SK-N-SH treated with all-trans-retinoic acid at 6 μM for 48 hours (cell line): Measurements from ENCODE around the gene SKA2.
A peak's percentile ranks its signal among the peaks of the same experiment; 100 is the strongest.
"Not testable (repeated sequence)": the region's sequence is repeated elsewhere in the genome, so short reads cannot be mapped to it uniquely, and the experiment has no call there.

ENCODE experiments used
- ATAC-seq: fragments of 200-7000 bp; cut with Tn5 transposase; 3 replicates; pipeline ENCODE4 v1.9.1; 2020; ENCODE audit warnings: mild to moderate bottlenecking, moderate library complexity
- CREB5 ChIP-seq: fragments of 250-450 bp; sonication (Bioruptor Pico); IDR thresholded peaks from 2 replicates; pipeline ENCODE4 v1.5.1; 2020; ENCODE audit warnings: low read depth, mild to moderate bottlenecking, moderate library complexity
- CSDC2 ChIP-seq: fragments of 250-450 bp; sonication (Bioruptor Pico); IDR thresholded peaks from 2 replicates; pipeline ENCODE4 v1.5.0; 2020; ENCODE audit warnings: mild to moderate bottlenecking, moderate library complexity
- ESRRG ChIP-seq: fragments of 250-450 bp; sonication (Bioruptor Pico); IDR thresholded peaks from 2 replicates; pipeline ENCODE4 v1.6.1; 2021; ENCODE audit warnings: mild to moderate bottlenecking
- GLIS3 ChIP-seq: fragments of 250-450 bp; sonication (Bioruptor Pico); IDR thresholded peaks from 2 replicates; pipeline ENCODE4 v1.5.0; 2020; ENCODE audit warnings: mild to moderate bottlenecking, moderate library complexity
- ISL1 ChIP-seq: fragments of 250-450 bp; sonication (Bioruptor Pico); IDR thresholded peaks from 2 replicates; pipeline ENCODE4 v2.1.2; 2022; ENCODE audit warnings: mild to moderate bottlenecking, moderate library complexity
- OSR1 ChIP-seq: fragments of 250-450 bp; sonication (Bioruptor Pico); IDR thresholded peaks from 2 replicates; pipeline ENCODE4 v1.8.0; 2022; ENCODE audit warnings: moderate library complexity, mild to moderate bottlenecking, inconsistent platforms
- PATZ1 ChIP-seq: fragments of 250-450 bp; sonication (Bioruptor Pico); IDR thresholded peaks from 2 replicates; pipeline ENCODE4 v1.8.0; 2020; ENCODE audit warnings: mild to moderate bottlenecking, moderate library complexity, borderline replicate concordance
- POU6F1 ChIP-seq: fragments of 250-450 bp; sonication (Bioruptor Pico); IDR thresholded peaks from 2 replicates; pipeline ENCODE4 v1.8.0; 2021; ENCODE audit warnings: low read depth, mild to moderate bottlenecking, moderate library complexity, borderline replicate concordance
- RARB ChIP-seq: fragments of 250-450 bp; sonication (Bioruptor Pico); IDR thresholded peaks from 2 replicates; pipeline ENCODE4 v1.8.0; 2021; ENCODE audit warnings: mild to moderate bottlenecking, moderate library complexity
- TCF4 ChIP-seq: fragments of 250-450 bp; sonication (Bioruptor Pico); IDR thresholded peaks from 2 replicates; pipeline ENCODE4 v1.8.0; 2021; ENCODE audit warnings: mild to moderate bottlenecking, moderate library complexity, borderline replicate concordance
- TOX ChIP-seq: fragments of 250-450 bp; sonication (Bioruptor Pico); IDR thresholded peaks from 2 replicates; pipeline ENCODE4 v1.8.0; 2021; ENCODE audit warnings: mild to moderate bottlenecking, moderate library complexity, borderline replicate concordance
- TSHZ2 ChIP-seq: fragments of 250-450 bp; sonication (Bioruptor Pico); IDR thresholded peaks from 2 replicates; pipeline ENCODE4 v1.5.0; 2020; ENCODE audit warnings: mild to moderate bottlenecking, moderate library complexity
- ZC3H10 ChIP-seq: fragments of 250-450 bp; sonication (Bioruptor Pico); IDR thresholded peaks from 2 replicates; pipeline ENCODE4 v1.5.1; 2021; ENCODE audit warnings: mild to moderate bottlenecking, moderate library complexity
- ZFP3 ChIP-seq: fragments of 250-450 bp; sonication (Bioruptor Pico); IDR thresholded peaks from 2 replicates; pipeline ENCODE4 v1.5.0; 2020; ENCODE audit warnings: mild to moderate bottlenecking, moderate library complexity
- ZFP30 ChIP-seq: fragments of 450-650 bp; formaldehyde crosslinking; IDR thresholded peaks from 2 replicates; pipeline ENCODE4 v1.5.0; 2022; ENCODE audit warnings: mild to moderate bottlenecking, moderate library complexity
- ZNF565 ChIP-seq: fragments of 450-650 bp; formaldehyde crosslinking; conservative IDR thresholded peaks from 2 replicates; pipeline ENCODE4 v1.5.0; 2020; ENCODE audit warnings: low read depth, mild to moderate bottlenecking, moderate library complexity

Gene SKA2

GRCh38 chr17:59093145-59093701, 61.8 kb downstream of the SKA2 start:
- peak; percentile 67 for ATAC-seq
- 0 out of 2 replicates have a peak, but pooled peaks have one; percentile 38 for TF ChIP-seq CSDC2 (CRISPR knock-in tag)
- no peak for TF ChIP-seq ZFP30

GRCh38 chr17:59090593-59090992, 64.4 kb downstream of the SKA2 start:
- ATAC-seq = not testable (repeated sequence)

- no peak for TF ChIP-seq POU6F1
- TF ChIP-seq ESRRG = no peak
- ATAC-seq = no peak
Measured at GRCh38 chr17:59084154-59084553, 70.8 kb downstream of the SKA2 start.

GRCh38 chr17:59074494-59074893, 80.5 kb downstream of the SKA2 start:
- TF ChIP-seq ISL1 (CRISPR knock-in tag) = 0 out of 2 replicates have a peak, but pooled peaks have one; percentile 17
- TF ChIP-seq TOX (CRISPR knock-in tag) = no peak
- no peak for TF ChIP-seq RARB (CRISPR knock-in tag)
- peak; percentile 74 for ATAC-seq

GRCh38 chr17:59073972-59074371, 81.0 kb downstream of the SKA2 start:
- ATAC-seq = no peak
- no peak for TF ChIP-seq ZNF565 (CRISPR knock-in tag)
- TF ChIP-seq TSHZ2 = no peak
- TF ChIP-seq GLIS3 (CRISPR knock-in tag) = no peak
- TF ChIP-seq ZFP3 (CRISPR knock-in tag) = no peak
- no peak for TF ChIP-seq TCF4 (CRISPR knock-in tag)
- no peak for TF ChIP-seq OSR1 (CRISPR knock-in tag)
- TF ChIP-seq CSDC2 (CRISPR knock-in tag) = no peak
- no peak for TF ChIP-seq ZC3H10 (CRISPR knock-in tag)
- no peak for TF ChIP-seq POU6F1
- TF ChIP-seq RARB (CRISPR knock-in tag) = no peak
- no peak for TF ChIP-seq CREB5 (CRISPR knock-in tag)

GRCh38 chr17:59069856-59070255, 85.1 kb downstream of the SKA2 start:
- TF ChIP-seq ESRRG (no peak), OSR1 (CRISPR knock-in tag) (no peak), PATZ1 (CRISPR knock-in tag) (no peak)
- ATAC-seq = no peak
